NB4 (cell line): ENCODE data around the gene TGFBR2.

Experiments used
- DNase-seq: peaks from one replicate; pipeline ENCODE4 v3.0.0; 2010; ENCODE audit warnings: low read depth
- H3K4me3 ChIP-seq: one replicate; pipeline ENCODE4 v1.5.1; 2011; ENCODE audit warnings: mild to moderate bottlenecking, low read depth, low read length, moderate library complexity
- MYC ChIP-seq: IDR thresholded peaks from 2 replicates; pipeline ENCODE4 v1.6.1; 2011; ENCODE audit warnings: low read depth, low read length
- POLR2A ChIP-seq: IDR thresholded peaks from 2 replicates; pipeline ENCODE4 v1.6.1; 2011; ENCODE audit warnings: mild to moderate bottlenecking; ENCODE audit not compliant: insufficient read length; ENCODE audit errors: extremely low read depth
- TF ChIP-seq, protein P1 (sequence below): IDR thresholded peaks from one replicate; pipeline ENCODE4 v1.5.1; 2012; ENCODE audit warnings: low read depth, low read length
- TF ChIP-seq, protein P2 (sequence below): IDR thresholded peaks from 2 replicates; pipeline ENCODE4 v1.6.1; 2011; ENCODE audit warnings: low read depth, low read length

Gene TGFBR2

DNA sequence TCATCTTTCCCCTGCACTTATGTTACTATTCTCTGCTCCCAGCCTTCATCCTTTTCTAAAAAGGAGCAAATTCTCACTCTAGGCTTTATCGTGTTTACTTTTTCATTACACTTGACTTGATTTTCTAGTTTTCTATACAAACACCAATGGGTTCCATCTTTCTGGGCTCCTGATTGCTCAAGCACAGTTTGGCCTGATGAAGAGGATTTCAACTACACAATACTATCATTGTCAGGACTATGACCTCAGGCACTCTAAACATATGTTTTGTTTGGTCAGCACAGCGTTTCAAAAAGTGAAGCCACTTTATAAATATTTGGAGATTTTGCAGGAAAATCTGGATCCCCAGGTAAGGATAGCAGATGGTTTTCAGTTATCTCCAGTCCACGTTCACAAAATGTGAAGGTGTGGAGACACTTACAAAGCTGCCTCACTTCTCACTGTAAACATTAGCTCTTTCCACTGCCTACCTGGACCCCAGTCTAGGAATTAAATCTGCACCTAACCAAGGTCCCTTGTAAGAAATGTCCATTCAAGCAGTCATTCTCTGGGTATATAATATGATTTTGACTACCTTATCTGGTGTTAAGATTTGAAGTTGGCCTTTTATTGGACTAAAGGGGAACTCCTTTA is 86.2 kb downstream of the TGFBR2 start:
- TF ChIP-seq MYC (no peak), POLR2A (no peak)
- TF ChIP-seq, protein P1, sequence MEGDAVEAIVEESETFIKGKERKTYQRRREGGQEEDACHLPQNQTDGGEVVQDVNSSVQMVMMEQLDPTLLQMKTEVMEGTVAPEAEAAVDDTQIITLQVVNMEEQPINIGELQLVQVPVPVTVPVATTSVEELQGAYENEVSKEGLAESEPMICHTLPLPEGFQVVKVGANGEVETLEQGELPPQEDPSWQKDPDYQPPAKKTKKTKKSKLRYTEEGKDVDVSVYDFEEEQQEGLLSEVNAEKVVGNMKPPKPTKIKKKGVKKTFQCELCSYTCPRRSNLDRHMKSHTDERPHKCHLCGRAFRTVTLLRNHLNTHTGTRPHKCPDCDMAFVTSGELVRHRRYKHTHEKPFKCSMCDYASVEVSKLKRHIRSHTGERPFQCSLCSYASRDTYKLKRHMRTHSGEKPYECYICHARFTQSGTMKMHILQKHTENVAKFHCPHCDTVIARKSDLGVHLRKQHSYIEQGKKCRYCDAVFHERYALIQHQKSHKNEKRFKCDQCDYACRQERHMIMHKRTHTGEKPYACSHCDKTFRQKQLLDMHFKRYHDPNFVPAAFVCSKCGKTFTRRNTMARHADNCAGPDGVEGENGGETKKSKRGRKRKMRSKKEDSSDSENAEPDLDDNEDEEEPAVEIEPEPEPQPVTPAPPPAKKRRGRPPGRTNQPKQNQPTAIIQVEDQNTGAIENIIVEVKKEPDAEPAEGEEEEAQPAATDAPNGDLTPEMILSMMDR: no peak
- TF ChIP-seq, protein P2, sequence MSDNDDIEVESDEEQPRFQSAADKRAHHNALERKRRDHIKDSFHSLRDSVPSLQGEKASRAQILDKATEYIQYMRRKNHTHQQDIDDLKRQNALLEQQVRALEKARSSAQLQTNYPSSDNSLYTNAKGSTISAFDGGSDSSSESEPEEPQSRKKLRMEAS: no peak
- DNase-seq: no peak
- no peak overlapping the region for H3K4me3 ChIP-seq

DNA sequence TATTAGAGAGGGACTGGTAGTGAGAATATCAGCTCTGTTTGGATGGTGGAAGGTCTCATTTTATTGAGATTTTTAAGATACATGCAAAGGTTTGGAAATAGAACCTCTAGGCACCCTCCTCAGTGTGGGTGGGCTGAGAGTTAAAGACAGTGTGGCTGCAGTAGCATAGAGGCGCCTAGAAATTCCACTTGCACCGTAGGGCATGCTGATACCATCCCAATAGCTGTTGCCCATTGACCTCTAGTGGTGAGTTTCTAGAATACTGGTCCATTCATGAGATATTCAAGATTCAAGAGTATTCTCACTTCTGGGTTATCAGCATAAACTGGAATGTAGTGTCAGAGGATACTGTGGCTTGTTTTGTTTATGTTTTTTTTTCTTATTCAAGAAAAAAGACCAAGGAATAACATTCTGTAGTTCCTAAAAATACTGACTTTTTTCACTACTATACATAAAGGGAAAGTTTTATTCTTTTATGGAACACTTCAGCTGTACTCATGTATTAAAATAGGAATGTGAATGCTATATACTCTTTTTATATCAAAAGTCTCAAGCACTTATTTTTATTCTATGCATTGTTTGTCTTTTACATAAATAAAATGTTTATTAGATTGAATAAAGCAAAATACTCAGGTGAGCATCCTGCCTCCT is 87.2 kb downstream of the TGFBR2 start:
- DNase-seq: peak; percentile 80
- H3K4me3 ChIP-seq: no peak overlapping the region
- TF ChIP-seq, protein P2: peak; percentile 46; the same call in 1 of the 2 replicates
- TF ChIP-seq MYC (no peak), POLR2A (no peak)
- TF ChIP-seq, protein P1: peak; percentile 49

DNA sequence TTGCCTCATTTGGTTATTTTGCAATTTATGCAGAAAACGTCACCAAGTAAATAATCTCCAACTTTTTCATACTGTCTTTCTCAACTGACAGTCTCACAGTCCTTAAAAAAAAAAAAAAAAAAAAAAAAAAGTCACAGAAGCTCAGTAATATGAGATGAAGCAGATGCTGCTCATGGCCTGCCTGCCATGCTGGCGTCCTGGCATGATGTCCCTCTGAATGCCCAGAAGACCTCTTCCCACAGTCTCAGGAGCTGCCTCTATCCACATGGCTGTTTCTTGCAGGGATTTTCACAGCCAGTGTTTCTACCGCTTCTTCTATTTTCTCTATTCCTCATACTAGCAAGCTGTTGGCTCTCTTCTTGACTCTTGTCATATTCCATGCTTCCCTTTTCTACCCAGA is 87.7 kb downstream of the TGFBR2 start:
- no peak overlapping the region for H3K4me3 ChIP-seq
- no peak for DNase-seq
- TF ChIP-seq, protein P2: no peak
- TF ChIP-seq MYC: no peak
- TF ChIP-seq POLR2A: no peak
- TF ChIP-seq, protein P1: no peak

DNA sequence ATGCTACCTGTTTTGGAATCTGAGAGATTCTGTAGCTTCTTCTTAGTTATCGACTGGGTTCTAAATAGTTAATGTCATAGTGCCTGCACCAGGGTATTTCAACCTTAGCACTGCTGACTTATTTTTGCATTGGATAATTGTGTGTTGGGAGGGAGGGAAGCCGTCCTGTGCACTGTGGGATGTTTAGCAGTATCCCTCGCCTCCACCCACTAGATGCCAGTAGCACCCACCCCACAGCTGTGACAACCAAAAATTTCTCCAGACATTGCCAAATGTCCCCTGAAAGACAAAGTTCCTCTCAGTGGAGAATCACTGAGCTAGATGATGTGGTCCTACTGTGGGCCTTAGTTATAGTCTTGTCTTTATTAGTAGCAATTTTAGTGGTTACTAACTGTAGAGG is 88.3 kb downstream of the TGFBR2 start:
- no peak overlapping the region for H3K4me3 ChIP-seq
- TF ChIP-seq, protein P2: no peak
- TF ChIP-seq MYC (no peak), POLR2A (no peak)
- TF ChIP-seq, protein P1: no peak
- no peak for DNase-seq

DNA sequence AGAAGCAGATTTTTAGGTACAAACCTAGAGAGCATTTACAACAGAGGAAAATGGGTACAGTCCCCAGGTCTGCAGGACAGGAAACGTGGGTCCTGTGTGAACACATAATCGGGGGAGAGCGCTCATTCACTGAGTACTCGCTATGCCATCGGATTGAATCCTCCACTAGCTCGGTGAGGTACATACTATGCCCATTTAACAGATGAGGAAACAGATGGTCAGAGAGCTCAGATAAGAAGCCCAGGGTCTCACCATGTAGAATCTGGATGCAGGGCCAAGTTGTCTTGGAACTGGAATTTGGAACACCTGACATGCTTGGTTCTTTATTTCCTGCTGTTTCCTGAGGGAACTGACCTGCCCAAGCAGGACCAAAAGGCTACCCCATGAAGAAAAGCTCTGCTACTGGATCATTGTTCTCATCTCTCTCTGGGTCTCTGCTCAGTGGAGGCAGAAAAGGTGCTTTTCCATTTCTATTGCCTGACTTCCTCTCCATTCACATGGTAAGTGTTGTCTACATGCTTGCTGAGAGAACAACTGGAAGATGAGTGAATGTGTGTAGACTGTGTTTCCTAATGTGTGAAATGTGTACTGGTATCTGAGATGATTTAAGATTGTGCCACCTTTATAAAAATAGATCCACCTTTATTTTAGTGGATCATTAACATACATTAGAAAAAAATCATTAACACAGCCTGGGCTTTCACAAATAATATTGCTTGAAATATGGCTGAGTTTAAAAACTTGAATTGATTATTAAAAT is 89.1 kb downstream of the TGFBR2 start:
- TF ChIP-seq POLR2A: no peak
- TF ChIP-seq, protein P2: no peak
- no peak for TF ChIP-seq MYC
- TF ChIP-seq, protein P1: no peak
- DNase-seq: no peak
- H3K4me3 ChIP-seq: no peak overlapping the region
